ENCODE measurements around the gene ATP5MC3.

ATP5MC3 gene

GRCh38 chr2:175167076-175167791 is 14.3 kb downstream of the ATP5MC3 start:
- Histone ChIP-seq H3K36me3 (ENCODE audit: insufficient read depth, low read length) (no peaks in the 10 kb centered on the region), H3K9me3 (replicated peaks; ENCODE audit: low read length) (no peaks in the 10 kb centered on the region)

DNA sequence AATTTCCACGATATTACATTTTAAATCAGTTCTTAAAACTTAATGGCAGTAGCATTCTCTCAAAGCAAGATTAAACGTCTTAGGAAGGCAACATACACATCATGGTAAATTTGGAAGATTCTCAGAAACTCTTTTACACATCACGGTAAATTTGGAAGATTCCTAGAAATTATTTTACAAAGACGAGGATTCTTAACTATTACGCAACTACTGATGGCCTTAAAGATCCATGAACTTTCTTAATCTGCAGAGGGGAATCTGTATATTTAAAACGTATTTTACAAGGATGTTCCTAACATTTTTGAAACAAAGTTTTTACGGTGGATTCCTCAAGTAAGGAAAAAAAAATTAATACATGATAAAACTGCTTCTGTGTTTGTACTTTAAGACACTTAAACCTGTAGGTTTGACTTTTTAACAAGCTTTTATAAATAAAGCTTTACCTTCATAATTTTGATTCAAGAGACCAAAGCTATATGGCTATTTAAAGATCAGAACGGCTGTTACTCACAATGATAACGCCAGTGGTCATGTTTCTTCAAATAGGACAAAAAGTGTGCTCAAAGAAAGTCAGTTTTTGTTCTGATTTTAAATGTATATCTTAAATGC is 15.2 kb downstream of the ATP5MC3 start:
- no peaks in the 10 kb centered on the region for H3K36me3 ChIP-seq (ENCODE audit: insufficient read depth, low read length)
- H3K27me3 ChIP-seq (ENCODE audit: control insufficient read depth, insufficient read depth, low read length), result no peaks in the 10 kb centered on the region
- no peaks in the 10 kb centered on the region for H3K9me3 ChIP-seq (replicated peaks; ENCODE audit: low read length)
- H3K4me3 ChIP-seq (ENCODE audit: low read length), result peak overlapping the region; percentile 97
- peaks cover 14% of the 10 kb centered on the region for H3K4me1 ChIP-seq (ENCODE audit: control insufficient read depth, insufficient read depth, low read length)
- H3K4me2 ChIP-seq (ENCODE audit: low read length), result peak overlapping the region; percentile 84
- H3K9ac ChIP-seq (ENCODE audit: low read depth, low read length), result peak overlapping the region; percentile 99

More at GRCh38 chr2:175167076-175167791, 14.3 kb downstream of the ATP5MC3 start:
- Histone ChIP-seq H3K4me2 (ENCODE audit: low read length) (peak overlapping the region; percentile 84), H3K27me3 (ENCODE audit: control insufficient read depth, insufficient read depth, low read length) (no peaks in the 10 kb centered on the region), H3K9ac (ENCODE audit: low read depth, low read length) (peak overlapping the region; percentile 99), H3K4me1 (ENCODE audit: control insufficient read depth, insufficient read depth, low read length) (peaks cover 14% of the 10 kb centered on the region), H3K4me3 (ENCODE audit: low read length) (peak overlapping the region; percentile 97)

GRCh38 chr2:175164235-175164634 is 17.3 kb downstream of the ATP5MC3 start:
- no peaks in the 10 kb centered on the region for H3K36me3 ChIP-seq (ENCODE audit: insufficient read depth, low read length)
- H3K9me3 ChIP-seq (replicated peaks; ENCODE audit: low read length), result no peaks in the 10 kb centered on the region

DNA sequence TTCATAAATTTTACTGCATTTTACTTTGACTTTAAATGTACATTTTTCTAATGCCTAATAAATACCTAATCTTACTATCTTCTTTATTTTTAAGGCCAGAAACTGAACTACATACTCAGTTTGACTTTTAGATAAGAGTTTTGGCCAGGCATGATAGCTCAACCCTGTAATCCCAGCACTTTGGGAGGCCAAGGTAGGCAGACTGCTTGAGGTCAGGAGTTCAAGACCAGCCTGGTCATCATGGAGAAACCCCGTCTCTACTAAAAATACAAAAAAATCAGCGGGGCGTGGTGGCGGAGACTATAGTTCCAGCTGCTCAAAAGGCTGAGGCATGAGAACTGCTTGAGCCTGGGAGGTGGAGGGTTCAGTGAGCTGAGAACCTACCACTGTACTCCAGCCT is 22.6 kb downstream of the ATP5MC3 start:
- no peaks in the 10 kb centered on the region for H3K9me3 ChIP-seq (replicated peaks; ENCODE audit: low read length)
- peaks cover 4% of the 10 kb centered on the region for H3K36me3 ChIP-seq (ENCODE audit: insufficient read depth, low read length)
- no peak overlapping the region for H3K4me2 ChIP-seq (ENCODE audit: low read length)
- no peak overlapping the region for H3K9ac ChIP-seq (ENCODE audit: low read depth, low read length)
- H3K4me1 ChIP-seq (ENCODE audit: control insufficient read depth, insufficient read depth, low read length), result peaks cover 13% of the 10 kb centered on the region
- no peak overlapping the region for H3K4me3 ChIP-seq (ENCODE audit: low read length)
- no peaks in the 10 kb centered on the region for H3K27me3 ChIP-seq (ENCODE audit: control insufficient read depth, insufficient read depth, low read length)

More at GRCh38 chr2:175164235-175164634, 17.3 kb downstream of the ATP5MC3 start:
- no peak overlapping the region for H3K4me2 ChIP-seq (ENCODE audit: low read length)
- peaks cover 13% of the 10 kb centered on the region for H3K4me1 ChIP-seq (ENCODE audit: control insufficient read depth, insufficient read depth, low read length)
- H3K4me3 ChIP-seq (ENCODE audit: low read length), result no peak overlapping the region
- H3K9ac ChIP-seq (ENCODE audit: low read depth, low read length), result no peak overlapping the region
- no peaks in the 10 kb centered on the region for H3K27me3 ChIP-seq (ENCODE audit: control insufficient read depth, insufficient read depth, low read length)

DNA sequence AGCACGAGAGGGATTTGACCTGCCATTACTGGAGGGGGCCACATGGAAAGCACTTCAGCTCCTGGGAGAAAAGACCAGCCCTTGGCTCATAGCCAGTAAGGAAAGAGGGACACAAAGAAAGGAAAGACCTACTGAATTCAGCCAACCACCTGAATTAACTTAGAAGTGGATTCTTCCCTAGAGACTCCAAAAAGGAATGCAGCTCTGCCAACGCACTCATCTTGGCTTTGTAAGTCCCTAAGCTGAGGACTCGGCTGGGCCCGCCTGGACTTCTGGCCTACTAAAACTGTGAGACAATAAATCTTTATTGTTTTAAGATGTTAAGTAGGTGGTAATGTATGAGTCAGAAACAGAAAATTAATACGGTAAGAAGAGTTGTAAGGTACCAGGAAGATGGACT is 25.0 kb downstream of the ATP5MC3 start:
- Histone ChIP-seq H3K9me3 (replicated peaks; ENCODE audit: low read length) (no peaks in the 10 kb centered on the region), H3K36me3 (ENCODE audit: insufficient read depth, low read length) (peaks cover 4% of the 10 kb centered on the region), H3K4me1 (ENCODE audit: control insufficient read depth, insufficient read depth, low read length) (peaks cover 23% of the 10 kb centered on the region), H3K4me3 (ENCODE audit: low read length) (no peak overlapping the region), H3K27me3 (ENCODE audit: control insufficient read depth, insufficient read depth, low read length) (no peaks in the 10 kb centered on the region), H3K9ac (ENCODE audit: low read depth, low read length) (no peak overlapping the region), H3K4me2 (ENCODE audit: low read length) (no peak overlapping the region)

DNA sequence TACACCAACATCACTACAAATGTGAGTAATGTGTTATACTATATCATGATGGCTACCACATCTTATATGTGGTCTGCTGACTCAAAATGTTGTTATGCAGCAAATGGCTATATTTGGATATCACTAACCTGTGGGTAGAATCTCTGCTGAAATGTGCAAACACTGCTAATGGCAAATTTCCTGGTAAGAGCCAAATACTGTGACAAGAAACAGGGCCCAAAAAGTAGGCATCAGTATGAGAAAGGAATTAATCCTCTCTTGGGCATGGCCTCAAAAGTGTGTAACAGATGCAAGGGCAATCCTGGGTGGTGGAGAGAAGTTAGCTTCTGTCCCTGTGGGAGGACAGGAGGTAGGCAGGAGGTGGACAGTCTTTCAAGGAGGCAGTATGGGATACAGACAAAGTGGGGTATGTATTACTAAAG is 26.8 kb downstream of the ATP5MC3 start:
- no peaks in the 10 kb centered on the region for H3K27me3 ChIP-seq (ENCODE audit: control insufficient read depth, insufficient read depth, low read length)
- H3K9me3 ChIP-seq (replicated peaks; ENCODE audit: low read length), result no peaks in the 10 kb centered on the region
- H3K36me3 ChIP-seq (ENCODE audit: insufficient read depth, low read length), result peaks cover 8% of the 10 kb centered on the region
- H3K4me1 ChIP-seq (ENCODE audit: control insufficient read depth, insufficient read depth, low read length), result peaks cover 23% of the 10 kb centered on the region
- H3K4me3 ChIP-seq (ENCODE audit: low read length), result no peak overlapping the region
- no peak overlapping the region for H3K9ac ChIP-seq (ENCODE audit: low read depth, low read length)
- H3K4me2 ChIP-seq (ENCODE audit: low read length), result peak overlapping the region; percentile 43

- H3K9me3 ChIP-seq (replicated peaks; ENCODE audit: low read length), result no peaks in the 10 kb centered on the region
- peaks cover 28% of the 10 kb centered on the region for H3K4me1 ChIP-seq (ENCODE audit: control insufficient read depth, insufficient read depth, low read length)
- no peak overlapping the region for H3K4me3 ChIP-seq (ENCODE audit: low read length)
- peaks cover 11% of the 10 kb centered on the region for H3K36me3 ChIP-seq (ENCODE audit: insufficient read depth, low read length)
- H3K27me3 ChIP-seq (ENCODE audit: control insufficient read depth, insufficient read depth, low read length), result no peaks in the 10 kb centered on the region
- no peak overlapping the region for H3K4me2 ChIP-seq (ENCODE audit: low read length)
- no peak overlapping the region for H3K9ac ChIP-seq (ENCODE audit: low read depth, low read length)
Observed at GRCh38 chr2:175152242-175152641, 29.3 kb downstream of the ATP5MC3 start.

DNA sequence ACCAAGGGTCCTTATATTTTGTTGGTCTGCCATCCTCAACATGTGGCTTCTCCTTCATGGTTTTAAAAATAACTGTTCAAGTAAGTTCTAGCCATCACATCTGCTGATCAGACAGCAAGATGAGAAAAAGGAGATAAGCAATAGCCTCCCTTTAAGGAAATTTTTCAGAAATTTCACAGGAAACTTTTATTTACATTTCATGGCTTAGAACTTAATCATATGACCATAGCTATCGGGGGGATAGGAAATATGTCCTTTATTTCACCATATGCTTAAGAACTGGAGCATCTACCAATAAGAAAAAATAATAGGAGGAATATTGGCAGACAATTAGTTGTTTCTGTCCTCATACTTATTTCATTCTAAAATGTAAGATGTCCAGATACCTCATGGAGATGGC is 29.7 kb downstream of the ATP5MC3 start:
- H3K4me3 ChIP-seq (ENCODE audit: low read length), result no peak overlapping the region
- H3K9me3 ChIP-seq (replicated peaks; ENCODE audit: low read length), result no peaks in the 10 kb centered on the region
- H3K4me2 ChIP-seq (ENCODE audit: low read length), result no peak overlapping the region
- no peak overlapping the region for H3K9ac ChIP-seq (ENCODE audit: low read depth, low read length)
- peaks cover 11% of the 10 kb centered on the region for H3K36me3 ChIP-seq (ENCODE audit: insufficient read depth, low read length)
- no peaks in the 10 kb centered on the region for H3K27me3 ChIP-seq (ENCODE audit: control insufficient read depth, insufficient read depth, low read length)
- peaks cover 28% of the 10 kb centered on the region for H3K4me1 ChIP-seq (ENCODE audit: control insufficient read depth, insufficient read depth, low read length)

DNA sequence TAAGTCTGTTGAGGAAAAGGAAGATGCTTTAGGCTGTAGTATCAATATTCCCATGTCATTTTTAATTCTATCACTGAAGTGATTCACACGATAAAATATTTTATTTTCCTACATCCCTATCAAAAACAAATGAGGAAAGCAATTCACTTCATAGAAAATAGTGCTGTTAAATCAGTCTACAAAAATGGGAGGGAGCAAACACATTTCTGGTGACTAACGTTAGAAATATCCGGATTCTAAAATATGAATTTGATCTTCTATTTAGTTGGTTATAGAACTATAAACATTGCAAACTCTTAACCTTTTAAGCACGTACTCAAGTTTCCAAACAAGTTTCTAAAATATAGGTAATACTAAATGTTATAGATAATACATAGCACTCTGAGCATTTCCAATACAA is 34.3 kb downstream of the ATP5MC3 start:
- Histone ChIP-seq H3K27me3 (ENCODE audit: control insufficient read depth, insufficient read depth, low read length) (no peaks in the 10 kb centered on the region), H3K36me3 (ENCODE audit: insufficient read depth, low read length) (peaks cover 19% of the 10 kb centered on the region), H3K4me3 (ENCODE audit: low read length) (no peak overlapping the region), H3K4me2 (ENCODE audit: low read length) (no peak overlapping the region), H3K4me1 (ENCODE audit: control insufficient read depth, insufficient read depth, low read length) (peaks cover 11% of the 10 kb centered on the region), H3K9me3 (replicated peaks; ENCODE audit: low read length) (no peaks in the 10 kb centered on the region), H3K9ac (ENCODE audit: low read depth, low read length) (no peak overlapping the region)

- no peak overlapping the region for H3K4me3 ChIP-seq (ENCODE audit: low read length)
- no peak overlapping the region for H3K4me2 ChIP-seq (ENCODE audit: low read length)
- no peak overlapping the region for H3K9ac ChIP-seq (ENCODE audit: low read depth, low read length)
- H3K4me1 ChIP-seq (ENCODE audit: control insufficient read depth, insufficient read depth, low read length), result peaks cover 9% of the 10 kb centered on the region
- H3K36me3 ChIP-seq (ENCODE audit: insufficient read depth, low read length), result peaks cover 14% of the 10 kb centered on the region
- no peaks in the 10 kb centered on the region for H3K27me3 ChIP-seq (ENCODE audit: control insufficient read depth, insufficient read depth, low read length)
- no peaks in the 10 kb centered on the region for H3K9me3 ChIP-seq (replicated peaks; ENCODE audit: low read length)
Observed at GRCh38 chr2:175143678-175144077, 37.8 kb downstream of the ATP5MC3 start.

DNA sequence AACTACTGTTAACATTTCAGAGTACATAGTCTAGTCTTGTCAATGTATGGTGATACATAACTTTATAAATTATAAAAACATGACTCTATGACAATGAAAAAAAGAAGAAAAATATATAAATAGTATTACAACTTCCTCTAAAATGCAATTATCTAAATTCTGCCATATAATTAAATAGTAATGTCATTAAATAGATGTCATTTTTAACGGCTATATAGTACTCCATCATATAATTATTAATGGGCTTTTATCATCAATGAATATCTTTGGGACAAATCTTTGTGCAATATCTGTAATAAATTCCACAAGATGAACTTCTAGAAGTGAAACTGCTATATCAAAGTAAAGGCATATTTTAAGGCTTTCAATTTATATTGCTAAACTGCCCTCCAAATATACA is 38.3 kb downstream of the ATP5MC3 start:
- peaks cover 9% of the 10 kb centered on the region for H3K4me1 ChIP-seq (ENCODE audit: control insufficient read depth, insufficient read depth, low read length)
- peaks cover 14% of the 10 kb centered on the region for H3K36me3 ChIP-seq (ENCODE audit: insufficient read depth, low read length)
- H3K9ac ChIP-seq (ENCODE audit: low read depth, low read length), result no peak overlapping the region
- no peaks in the 10 kb centered on the region for H3K27me3 ChIP-seq (ENCODE audit: control insufficient read depth, insufficient read depth, low read length)
- no peaks in the 10 kb centered on the region for H3K9me3 ChIP-seq (replicated peaks; ENCODE audit: low read length)
- H3K4me2 ChIP-seq (ENCODE audit: low read length), result no peak overlapping the region
- no peak overlapping the region for H3K4me3 ChIP-seq (ENCODE audit: low read length)

DNA sequence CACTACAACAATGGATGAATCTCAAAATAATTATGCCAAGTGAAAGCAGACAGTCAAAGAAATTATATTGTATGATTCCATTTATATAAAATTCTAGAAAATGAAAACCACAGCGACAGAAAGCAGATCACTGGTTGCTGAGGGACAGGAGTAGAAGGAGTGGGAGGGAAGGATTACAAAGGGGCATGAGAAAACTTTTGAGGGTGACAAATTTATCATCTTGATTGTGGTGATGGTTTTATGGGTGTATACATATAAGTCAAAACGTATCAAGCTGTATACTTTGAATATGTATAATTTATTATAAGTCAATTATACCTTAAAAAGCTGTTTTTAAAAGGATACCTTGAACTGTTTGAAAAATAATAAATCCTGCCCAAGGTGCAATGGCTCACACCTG is 41.2 kb downstream of the ATP5MC3 start:
- Histone ChIP-seq H3K4me1 (ENCODE audit: control insufficient read depth, insufficient read depth, low read length) (peaks cover 4% of the 10 kb centered on the region), H3K9me3 (replicated peaks; ENCODE audit: low read length) (no peaks in the 10 kb centered on the region), H3K4me3 (ENCODE audit: low read length) (no peak overlapping the region), H3K9ac (ENCODE audit: low read depth, low read length) (no peak overlapping the region), H3K27me3 (ENCODE audit: control insufficient read depth, insufficient read depth, low read length) (no peaks in the 10 kb centered on the region), H3K4me2 (ENCODE audit: low read length) (no peak overlapping the region), H3K36me3 (ENCODE audit: insufficient read depth, low read length) (peaks cover 23% of the 10 kb centered on the region)
